H1 (cell line): ENCODE measurements around the gene ATP8B3. TPM values are rescaled to one million over a fixed set of nuclear protein-coding genes. Genes with fewer than 3 reads are reported as not detected.

Experiments used
- CTCF ChIA-PET: fragments of 300-600 bp; sonication (Branson Sonifier 250); formaldehyde crosslinking; loops from one replicate; lab custom pipeline; 2021; ENCODE audit not compliant: partially characterized antibody; lab: Charles Lee
- POLR2A ChIA-PET: fragments of 300-600 bp; sonication (Branson Sonifier 250); formaldehyde crosslinking; loops from one replicate; lab custom pipeline; 2021; ENCODE audit warnings: inconsistent platforms; ENCODE audit not compliant: partially characterized antibody; lab: Charles Lee
- DNase-seq, 2 experiments: peaks; one replicate each; pipeline versions ENCODE4 v3.0.0 to v3.0.0-alpha.2; 2010 to 2022; ENCODE audit warnings: low spot score in 2 of 2, low read depth in 1 of 2, mixed read lengths in 1 of 2
- FAIRE-seq: peaks from 2 replicates; lab custom pipeline; 2011; peaks lifted over from hg19 to GRCh38; lab: Jason Lieb, UNC
- H2AFZ ChIP-seq: 2 replicates; pipeline ENCODE4 v1.8.1; 2012; ENCODE audit warnings: low read length, inconsistent platforms
- H2AK5ac ChIP-seq: 2 replicates; pipeline ENCODE4 v1.6.1; 2013; ENCODE audit warnings: low read depth, low read length
- H2BK120ac ChIP-seq: replicated peaks from 2 replicates; pipeline ENCODE3; 2013; ENCODE audit warnings: low read depth, low read length, inconsistent platforms
- H2BK12ac ChIP-seq: 2 replicates; pipeline ENCODE4 v1.6.1; 2013; ENCODE audit warnings: low read depth, low read length
- H2BK15ac ChIP-seq: 2 replicates; pipeline ENCODE4 v1.6.1; 2013; ENCODE audit warnings: low read length
- H2BK20ac ChIP-seq: 2 replicates; pipeline ENCODE4 v1.6.1; 2013; ENCODE audit warnings: low read length
- H2BK5ac ChIP-seq: 2 replicates; pipeline ENCODE4 v1.6.1; 2013; ENCODE audit warnings: low read depth, low read length
- H3K14ac ChIP-seq: 2 replicates; pipeline ENCODE4 v1.6.1; 2013; ENCODE audit warnings: inconsistent platforms; ENCODE audit not compliant: insufficient read length
- H3K18ac ChIP-seq: 2 replicates; pipeline ENCODE4 v1.6.1; 2013; ENCODE audit warnings: low read length; ENCODE audit errors: extremely low read depth
- H3K23ac ChIP-seq: 2 replicates; pipeline ENCODE4 v1.6.1; 2013; ENCODE audit warnings: inconsistent platforms; ENCODE audit not compliant: insufficient read length
- H3K23me2 ChIP-seq: 2 replicates; pipeline ENCODE4 v1.6.1; 2013; ENCODE audit warnings: low read depth, low read length
- H3K27ac ChIP-seq: 2 replicates; pipeline ENCODE4 v1.6.1; 2011; ENCODE audit warnings: low read depth, low read length, inconsistent platforms
- H3K27me3 ChIP-seq, 4 experiments: replicated peaks in 1 of 4; 1 replicate in 1 of 4; 2 replicates in 3 of 4; pipeline versions ENCODE4 v1.6.1 to v1.8.1; 2011 to 2013; ENCODE audit warnings: low read length in 3 of 4, mild to moderate bottlenecking in 3 of 4, inconsistent platforms in 2 of 4, mixed read lengths in 2 of 4, moderate library complexity in 1 of 4; ENCODE audit not compliant: control insufficient read depth in 3 of 4, insufficient read depth in 3 of 4; ENCODE audit errors: extremely low read depth in 1 of 4
- H3K36me3 ChIP-seq, 4 experiments: 2 replicates each; pipeline versions ENCODE4 v1.6.1 to v1.8.1; 2011 to 2013; ENCODE audit warnings: mild to moderate bottlenecking in 4 of 4, low read length in 3 of 4, moderate library complexity in 2 of 4, control low read depth in 1 of 4, inconsistent platforms in 1 of 4; ENCODE audit not compliant: insufficient read depth in 4 of 4, control insufficient read depth in 2 of 4
- H3K4ac ChIP-seq: replicated peaks from 2 replicates; pipeline ENCODE3; 2013; ENCODE audit warnings: low read length, low read depth, mixed read lengths, inconsistent platforms; ENCODE audit not compliant: insufficient read length
- H3K4me1 ChIP-seq, 4 experiments: replicated peaks in 1 of 4; 1 replicate in 1 of 4; 2 replicates in 3 of 4; pipeline versions ENCODE4 v1.6.1 to v1.8.1; 2011 to 2013; ENCODE audit warnings: low read length in 3 of 4, inconsistent platforms in 2 of 4, mixed read lengths in 1 of 4; ENCODE audit not compliant: insufficient read depth in 4 of 4, control insufficient read depth in 3 of 4
- H3K4me2 ChIP-seq, 2 experiments: 2 replicates each; pipeline versions ENCODE4 v1.6.1 to v1.8.1; 2011 to 2013; ENCODE audit warnings: low read depth in 2 of 2, low read length in 2 of 2, control low read depth in 1 of 2, inconsistent platforms in 1 of 2, mild to moderate bottlenecking in 1 of 2; ENCODE audit not compliant: insufficient read depth in 1 of 2
- H3K4me3 ChIP-seq, 4 experiments: fragments of 200-600, 300-600 bp in 1 of 4; sonication (generic), shearing (Covaris generic), sonication (Bioruptor Twin) in 1 of 4; 2 replicates each; pipeline versions ENCODE4 v1.5.1 to v1.8.1; 2011 to 2016; ENCODE audit warnings: low read length in 4 of 4, low read depth in 3 of 4, control low read depth in 2 of 4, inconsistent platforms in 2 of 4, mild to moderate bottlenecking in 2 of 4, mixed read lengths in 1 of 4, moderate library complexity in 1 of 4; ENCODE audit not compliant: insufficient read depth in 2 of 4; ENCODE audit errors: extremely low read depth in 1 of 4
- H3K56ac ChIP-seq: replicated peaks from 2 replicates; pipeline ENCODE3; 2013; ENCODE audit warnings: low read depth, mild to moderate bottlenecking, mixed read lengths, low read length, inconsistent platforms; ENCODE audit not compliant: insufficient read length
- H3K79me1 ChIP-seq: 2 replicates; pipeline ENCODE4 v1.6.1; 2013; ENCODE audit warnings: low read depth, low read length, control low read depth
- H3K79me2 ChIP-seq, 2 experiments: 2 replicates each; pipeline versions ENCODE4 v1.6.1 to v1.8.1; 2012 to 2013; ENCODE audit warnings: low read length in 2 of 2, mild to moderate bottlenecking in 2 of 2, inconsistent platforms in 1 of 2; ENCODE audit not compliant: insufficient read depth in 2 of 2, control insufficient read depth in 1 of 2
- H3K9ac ChIP-seq, 4 experiments: replicated peaks in 1 of 4; 1 replicate in 1 of 4; 2 replicates in 3 of 4; pipeline versions ENCODE4 v1.6.1 to v1.8.1; 2011 to 2013; ENCODE audit warnings: low read depth in 3 of 4, low read length in 3 of 4, control low read depth in 2 of 4, mild to moderate bottlenecking in 2 of 4, moderate library complexity in 2 of 4, inconsistent platforms in 1 of 4; ENCODE audit errors: extremely low read depth in 1 of 4
- H3K9me3 ChIP-seq, 2 experiments: 2 replicates each; pipeline versions ENCODE4 v1.6.1 to v1.8.1; 2012 to 2013; ENCODE audit warnings: mild to moderate bottlenecking in 2 of 2, moderate library complexity in 2 of 2, control low read depth in 1 of 2, inconsistent platforms in 1 of 2, low read depth in 1 of 2, low read length in 1 of 2, mixed read lengths in 1 of 2; ENCODE audit not compliant: insufficient read depth in 2 of 2
- H4K20me1 ChIP-seq, 2 experiments: replicated peaks in 1 of 2; 2 replicates each; pipeline versions ENCODE3 to v1.8.1; 2011 to 2013; ENCODE audit warnings: inconsistent platforms in 2 of 2, low read length in 2 of 2, mild to moderate bottlenecking in 1 of 2; ENCODE audit not compliant: insufficient read depth in 2 of 2, control insufficient read depth in 1 of 2
- H4K5ac ChIP-seq: 2 replicates; pipeline ENCODE4 v1.6.1; 2013; ENCODE audit warnings: low read length, low read depth, mixed read lengths, inconsistent platforms; ENCODE audit not compliant: insufficient read length
- H4K8ac ChIP-seq: 2 replicates; pipeline ENCODE4 v1.8.0; 2013; ENCODE audit warnings: mild to moderate bottlenecking, moderate library complexity, low read length, inconsistent platforms; ENCODE audit not compliant: insufficient read depth; ENCODE audit errors: extremely low read depth
- H4K91ac ChIP-seq: replicated peaks from 2 replicates; pipeline ENCODE3; 2013; ENCODE audit warnings: low read length, mixed read lengths, inconsistent platforms; ENCODE audit not compliant: insufficient read length
- CTBP2 ChIP-seq: IDR thresholded peaks from 2 replicates; pipeline ENCODE4 v1.7.0; 2011; ENCODE audit warnings: borderline replicate concordance, mild to moderate bottlenecking, moderate library complexity, mixed read lengths, low read length; ENCODE audit not compliant: insufficient read depth, insufficient read length
- KDM1A ChIP-seq: fragments of 200-600, 300-600 bp; sonication (generic); IDR thresholded peaks from 2 replicates; pipeline ENCODE4 v1.7.1; 2016; ENCODE audit warnings: mild to moderate bottlenecking, low read length, borderline replicate concordance
- RBBP5 ChIP-seq: IDR thresholded peaks from 2 replicates; pipeline ENCODE4 v1.7.1; 2012; ENCODE audit warnings: low read depth, mild to moderate bottlenecking, inconsistent platforms, low read length, moderate library complexity, borderline replicate concordance
- SIRT6 ChIP-seq: IDR thresholded peaks from one replicate; pipeline ENCODE4 v1.7.1; 2012; ENCODE audit warnings: low read length, inconsistent platforms
- SIX5 ChIP-seq: IDR thresholded peaks from 2 replicates; pipeline ENCODE4 v1.6.1; 2011; ENCODE audit warnings: mild to moderate bottlenecking, low read depth, low read length
- SUZ12 ChIP-seq: fragments of 200-600 bp; sonication (generic); IDR thresholded peaks from 2 replicates; pipeline ENCODE4 v1.6.1; 2012; ENCODE audit warnings: mild to moderate bottlenecking, inconsistent platforms, low read length, moderate library complexity, mixed read lengths
- WGBS, 2 experiments: shearing (Covaris generic) in 1 of 2; methylation state at CpG; one replicate each; pipeline versions ENCODE4 v1.1.6 to v1.1.7; 2013 to 2015; ENCODE audit warnings: low lambda C conversion rate in 2 of 2, mixed read lengths in 2 of 2, inconsistent platforms in 1 of 2, low coverage in 1 of 2, missing lambda C conversion rate in 1 of 2; ENCODE audit not compliant: insufficient replicate concordance in 2 of 2, insufficient coverage in 1 of 2, insufficient read length in 1 of 2; ENCODE audit errors: extremely low coverage in 1 of 2, missing lambda C conversion rate in 1 of 2; 5-methylcytosine and 5-hydroxymethylcytosine counted together
- polyA plus RNA-seq, 7 experiments: library from polyadenylated mRNA; depleted of rRNA in 3 of 7; stranded (reverse) in 5 of 7; unstranded in 2 of 7; fragments of >200 nt in 5 of 7; fragments of 200-250 nt in 2 of 7; gene quantifications; 1 replicate in 5 of 7; 2 replicates in 1 of 7; 4 replicates in 1 of 7; pipeline versions ENCODE4 v1.2.1 to v1.2.3, GENCODE V29; 2011 to 2013; ENCODE audit warnings: missing spikeins in 2 of 7, mixed read lengths in 2 of 7
- total RNA-seq: library from RNA; stranded (reverse); fragmentation: NEBNext Ultra II Directional; extraction: Animal tissue kit (Norgen Biotek cat#: 25700); gene quantifications from 2 replicates; pipeline ENCODE4 v1.2.1, GENCODE V29; 2021
- TF ChIP-seq, protein P1 (sequence below): IDR thresholded peaks from 2 replicates; pipeline ENCODE4 v1.6.1; 2012; ENCODE audit warnings: inconsistent platforms

The ATP8B3 gene
- total and polyA plus RNA-seq, 2 of the 8 experiments (the other 6 are each of a cell fraction or from before 2014, with no cell fraction given) = 4.1 to 9.3 TPM

DNA sequence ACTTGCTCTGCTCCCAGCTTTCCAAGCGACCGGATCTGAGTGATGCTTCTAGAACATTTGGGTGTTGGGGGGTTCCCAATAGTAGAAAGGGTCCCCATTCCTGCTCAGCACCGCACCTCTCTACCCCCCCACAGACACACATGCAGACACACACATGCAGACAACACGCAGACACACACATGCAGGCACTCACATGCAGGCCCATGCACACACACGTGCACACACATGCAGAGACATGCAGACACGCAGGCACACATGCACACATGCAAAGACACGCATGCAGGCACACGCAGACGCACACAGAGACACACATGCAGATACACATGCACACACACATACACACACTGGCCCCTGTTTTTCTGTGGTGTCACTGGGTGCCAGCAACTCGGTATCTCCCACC lies 34.9 kb downstream of the ATP8B3 start:
- H3K4me2 ChIP-seq = peak overlapping the region; percentile 1 to 69; a peak in 1 of 4 replicates
- 54% methylated on average over 10 of the region's 10 CpGs; no CpG with 5 or more reads in 1 of the 2 experiments for WGBS, 2 experiments

More for the DNA sequence above, 34.9 kb downstream of the ATP8B3 start:
- Histone ChIP-seq H2BK120ac (no peak overlapping the region), H2BK15ac (peak overlapping the region; percentile 48; the same call in 1 of the 2 replicates), H3K23me2 (peaks cover 4% of the 10 kb centered on the region; the same call in 1 of the 2 replicates), H2BK5ac (no peak overlapping the region), H2BK12ac (peak overlapping the region; percentile 45; the same call in 1 of the 2 replicates), H3K4me1 (peaks cover 0 to 5% (median 2%) of the 10 kb centered on the region in 4 experiments; a peak in 3 of 7 replicates), H3K9me3 (peaks cover 3 to 16% of the 10 kb centered on the region in 2 experiments; a peak in 3 of 4 replicates), H3K56ac (no peak overlapping the region), H4K5ac (no peak overlapping the region)
- no peak for DNase-seq
- CTCF ChIA-PET = interaction anchor here (0.7 to 4.9 kb wide), 9 partner anchors 9 to 103 kb away, joined by 3 to 45 read pairs (median 4); no protein-coding TSS in a partner anchor
- TF ChIP-seq SIX5 (no peak), KDM1A (no peak), CTBP2 (no peak), RBBP5 (no peak), SUZ12 (no peak), SIRT6 (no peak)
- TF ChIP-seq, protein P1, sequence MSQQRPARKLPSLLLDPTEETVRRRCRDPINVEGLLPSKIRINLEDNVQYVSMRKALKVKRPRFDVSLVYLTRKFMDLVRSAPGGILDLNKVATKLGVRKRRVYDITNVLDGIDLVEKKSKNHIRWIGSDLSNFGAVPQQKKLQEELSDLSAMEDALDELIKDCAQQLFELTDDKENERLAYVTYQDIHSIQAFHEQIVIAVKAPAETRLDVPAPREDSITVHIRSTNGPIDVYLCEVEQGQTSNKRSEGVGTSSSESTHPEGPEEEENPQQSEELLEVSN = no peak
- TF ChIP-seq, all 59 proteins: peak for 0
- Histone ChIP-seq H4K91ac (peak overlapping the region; percentile 70), H2BK20ac (0 out of 2 replicates have a peak overlapping the region, but pooled peaks have one; percentile 2), H3K9ac (no peak overlapping the region), H3K4ac (peak overlapping the region; percentile 49), H3K36me3 (peaks cover 0 to 3% (median 0%) of the 10 kb centered on the region in 4 experiments; a peak in 1 of 8 replicates), H4K8ac (no peak overlapping the region), H3K79me2 (no peaks in the 10 kb centered on the region), H3K79me1 (no peaks in the 10 kb centered on the region), H3K14ac (no peak overlapping the region), H3K27me3 (peaks cover 25 to 74% (median 72%) of the 10 kb centered on the region in 4 experiments), H3K23ac (no peak overlapping the region), H3K18ac (no peak overlapping the region), H4K20me1 (peaks cover 0 to 2% of the 10 kb centered on the region in 2 experiments), H3K27ac (no peak overlapping the region), H3K4me3 (no peak overlapping the region), H2AFZ (no peak overlapping the region), H2AK5ac (no peak overlapping the region)
- FAIRE-seq = no peak
- POLR2A ChIA-PET = interaction anchor here (1.5 to 2.0 kb wide), 2 partner anchors 9 to 31 kb away, joined by 3 to 4 read pairs; no protein-coding TSS in a partner anchor
